GM08714 (cell line): Measurements from ENCODE around the gene ARHGAP11A.
"Not testable (repeated sequence)": the region's sequence is repeated elsewhere in the genome, so short reads cannot be mapped to it uniquely, and the experiment has no call there.

Experiments used
- H3K4me3 ChIP-seq: fragments of 200-500 bp; sonication (Bioruptor generic); 2 replicates; pipeline ENCODE4 v1.5.1; 2014; ENCODE audit warnings: mild to moderate bottlenecking, low read length, inconsistent platforms
- ZNF274 ChIP-seq: IDR thresholded peaks from 2 replicates; pipeline ENCODE4 v1.6.1; 2012; ENCODE audit warnings: mild to moderate bottlenecking, low read depth, low read length

The ARHGAP11A gene

DNA sequence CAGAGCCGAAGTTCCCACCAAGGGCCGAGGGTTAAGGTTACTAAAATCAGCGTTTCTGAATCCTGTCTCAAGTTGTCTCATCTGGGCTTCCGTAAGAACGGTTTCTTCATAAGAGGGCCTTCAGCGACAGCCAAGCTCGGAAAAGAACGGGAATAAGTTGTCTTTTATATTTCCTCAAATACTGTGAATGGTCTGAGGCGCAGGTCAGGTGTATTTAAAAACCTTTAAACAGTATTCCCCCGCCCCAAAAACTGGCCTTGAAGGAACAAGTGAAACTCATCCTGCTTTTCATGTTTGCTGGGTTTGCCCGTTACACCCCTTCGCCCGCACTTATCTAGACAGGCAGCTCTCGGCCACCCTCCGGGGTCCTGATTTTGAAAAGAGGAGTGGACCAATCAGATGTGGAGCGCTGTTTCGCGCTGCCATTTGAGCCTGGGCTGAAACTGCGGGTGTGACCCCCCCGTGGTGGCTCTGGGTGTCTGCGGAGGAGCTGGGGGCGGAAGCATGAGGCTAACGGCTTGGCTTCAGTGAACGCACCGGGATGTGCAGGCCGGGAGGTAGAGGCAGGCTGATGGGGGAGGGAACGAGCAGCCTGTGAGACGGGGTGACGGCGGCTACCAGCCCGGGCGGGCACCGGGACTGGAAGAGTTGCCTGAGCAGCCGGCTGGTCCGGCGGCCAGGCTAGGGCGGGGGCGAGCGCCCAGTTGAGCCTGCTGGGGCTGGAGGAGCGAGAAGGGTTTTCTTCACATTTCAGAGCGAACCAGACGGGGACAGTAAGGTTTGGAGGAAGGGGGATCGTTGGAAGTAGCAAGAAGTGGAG is at the start of gene ARHGAP11A:
Gene ARHGAP11A (plus strand): TSS at position 454 of the 820 bp plus-strand sequence. CDS start 708 bp downstream, outside the sequence.
- H3K4me3 ChIP-seq, result peak within 1 kb of the TSS; percentile 99

DNA sequence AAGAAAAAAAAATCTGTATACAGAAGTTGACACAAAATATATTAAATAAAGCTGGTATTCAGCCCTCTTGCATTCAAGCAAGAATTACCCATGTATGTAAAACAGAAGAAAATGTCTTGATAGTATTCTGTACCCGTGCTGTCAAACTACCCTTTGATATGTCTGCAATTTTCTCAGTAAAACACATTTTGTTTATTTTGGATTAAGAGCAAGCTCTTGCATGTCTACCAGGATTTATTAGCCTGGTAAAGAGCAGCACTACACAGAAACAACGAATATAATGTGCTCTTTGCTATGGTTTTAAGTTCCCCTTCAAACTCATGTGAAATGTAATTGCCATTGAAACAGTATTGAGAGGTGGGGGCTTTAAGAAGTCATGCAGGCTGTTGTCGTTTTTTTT is 46.3 kb upstream of the ARHGAP11A start:
- H3K4me3 ChIP-seq, result not testable (repeated sequence)

- H3K4me3 ChIP-seq, result not testable (repeated sequence)
Measured at GRCh38 chr15:32578482-32578881, 36.8 kb upstream of the ARHGAP11A start.

DNA sequence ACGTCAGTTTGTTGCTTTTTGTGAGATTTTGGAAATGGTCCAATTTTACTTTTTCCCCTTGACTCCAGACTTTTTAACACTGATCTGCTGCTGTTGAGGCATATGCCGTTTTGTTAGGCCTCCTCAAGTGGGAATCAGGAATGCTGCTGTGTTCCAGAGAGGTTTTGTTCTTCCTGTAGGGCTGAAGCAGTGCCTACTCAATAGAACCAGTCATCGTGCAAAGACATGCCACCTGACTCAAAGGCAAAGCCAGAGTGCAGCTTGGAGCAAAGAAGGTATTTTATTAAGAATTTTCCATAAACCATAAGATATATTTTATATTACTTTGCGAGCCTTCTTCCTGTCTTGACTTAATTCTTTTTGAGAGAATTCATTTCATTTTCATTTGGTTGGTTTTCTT is 29.5 kb upstream of the ARHGAP11A start:
- not testable (repeated sequence) for H3K4me3 ChIP-seq

DNA sequence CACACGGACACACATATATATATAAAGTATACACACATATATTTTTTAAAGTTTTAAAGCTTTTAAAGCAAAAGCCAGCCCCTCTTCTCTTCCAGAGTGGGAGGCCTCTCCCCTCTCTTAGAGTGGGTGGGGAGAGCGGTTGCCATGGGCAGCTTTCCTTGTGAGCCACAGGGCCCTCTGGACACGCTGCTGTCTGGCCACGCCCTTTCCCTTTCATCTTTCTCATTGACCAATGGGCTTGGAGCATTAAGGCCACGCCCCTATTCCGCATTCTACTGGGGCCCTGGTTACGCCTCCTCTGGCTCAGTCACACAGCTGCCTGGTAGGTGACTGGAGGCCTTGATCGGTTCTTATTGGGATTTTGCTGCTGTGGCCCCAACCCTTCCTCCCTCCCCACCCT is 22.2 kb upstream of the ARHGAP11A start, which contains the start of gene GOLGA8N:
Gene GOLGA8N (plus strand): TSS at position 306 of the 400 bp plus-strand sequence.
- not testable (repeated sequence) for H3K4me3 ChIP-seq

DNA sequence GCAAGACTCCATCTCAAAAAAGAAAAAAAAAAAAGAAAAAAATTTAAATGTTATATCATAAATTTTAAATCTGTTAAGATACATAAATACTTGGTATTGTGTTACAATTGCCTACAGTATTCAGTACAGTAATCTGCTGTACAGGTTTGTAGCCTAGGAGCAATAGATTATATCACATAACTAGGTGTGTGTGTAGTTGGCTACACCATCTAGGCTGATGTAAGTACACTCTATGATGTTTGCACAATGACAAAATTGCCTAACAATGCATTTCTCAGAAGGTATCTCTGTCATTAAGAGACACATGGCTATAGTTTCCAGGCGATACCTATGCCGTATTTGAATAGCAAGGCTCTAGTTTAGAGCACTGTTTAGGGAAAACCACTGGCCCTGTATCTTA is 5.8 kb upstream of the ARHGAP11A start:
- not testable (repeated sequence) for H3K4me3 ChIP-seq

DNA sequence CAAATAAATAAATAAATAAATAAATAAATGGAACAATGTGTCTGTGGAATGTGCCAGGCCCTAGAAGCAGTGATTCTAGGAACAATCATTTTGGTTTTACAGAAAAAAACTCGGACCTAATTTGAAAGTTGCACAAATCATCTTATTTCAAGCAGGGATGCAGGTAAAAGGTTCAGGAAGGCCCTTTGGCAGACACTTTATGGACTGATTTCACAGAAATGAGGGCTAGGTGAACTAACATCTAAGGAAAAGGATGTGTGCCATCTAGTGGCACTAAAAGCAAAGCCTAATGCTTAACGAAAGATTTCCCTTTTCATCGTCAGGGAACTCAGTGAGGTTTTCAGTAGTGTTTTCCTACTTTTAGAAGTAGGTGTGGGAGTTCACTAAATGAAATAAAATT is 4.6 kb upstream of the ARHGAP11A start:
- H3K4me3 ChIP-seq, result not testable (repeated sequence)

- peak overlapping the region; percentile 70; the same call in 1 of the 2 replicates for H3K4me3 ChIP-seq
Measured at GRCh38 chr15:32614712-32615050, 623 bp upstream of the ARHGAP11A start.

- peak overlapping the region; percentile 99 for H3K4me3 ChIP-seq
Measured at GRCh38 chr15:32615871-32616426, 645 bp downstream of the ARHGAP11A start.

DNA sequence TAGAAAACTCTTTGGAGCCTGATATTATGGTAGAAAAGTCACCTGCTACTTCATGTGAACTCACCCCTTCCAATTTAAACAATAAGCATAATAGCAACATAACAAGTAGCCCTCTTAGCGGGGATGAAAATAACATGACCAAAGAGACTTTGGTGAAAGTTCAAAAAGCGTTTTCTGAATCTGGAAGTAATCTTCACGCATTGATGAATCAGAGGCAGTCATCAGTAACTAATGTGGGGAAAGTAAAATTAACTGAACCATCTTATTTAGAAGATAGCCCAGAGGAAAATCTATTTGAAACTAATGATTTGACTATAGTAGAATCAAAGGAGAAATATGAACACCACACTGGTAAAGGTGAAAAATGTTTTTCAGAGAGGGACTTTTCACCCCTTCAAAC is 21.1 kb downstream of the ARHGAP11A start:
- no peak for TF ChIP-seq ZNF274
- H3K4me3 ChIP-seq, result no peak overlapping the region

DNA sequence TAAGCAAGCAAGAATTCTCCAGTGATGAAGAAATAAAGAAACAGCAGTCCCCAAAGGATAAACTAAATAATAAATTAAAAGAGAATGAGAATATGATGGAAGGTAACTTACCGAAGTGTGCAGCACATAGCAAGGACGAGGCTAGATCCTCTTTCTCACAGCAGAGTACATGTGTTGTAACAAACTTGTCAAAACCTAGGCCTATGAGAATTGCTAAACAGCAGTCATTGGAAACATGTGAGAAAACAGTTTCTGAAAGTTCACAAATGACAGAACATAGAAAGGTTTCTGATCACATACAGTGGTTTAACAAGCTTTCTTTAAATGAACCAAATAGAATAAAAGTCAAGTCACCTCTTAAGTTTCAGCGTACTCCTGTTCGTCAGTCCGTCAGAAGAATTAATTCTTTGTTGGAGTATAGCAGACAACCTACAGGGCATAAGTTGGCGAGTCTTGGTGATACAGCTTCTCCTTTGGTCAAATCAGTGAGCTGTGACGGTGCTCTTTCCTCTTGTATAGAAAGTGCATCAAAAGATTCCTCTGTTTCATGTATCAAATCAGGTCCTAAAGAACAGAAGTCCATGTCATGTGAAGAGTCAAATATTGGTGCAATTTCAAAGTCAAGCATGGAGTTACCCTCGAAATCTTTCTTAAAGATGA is 21.7 kb downstream of the ARHGAP11A start:
- TF ChIP-seq ZNF274, result no peak
- H3K4me3 ChIP-seq, result no peak overlapping the region

DNA sequence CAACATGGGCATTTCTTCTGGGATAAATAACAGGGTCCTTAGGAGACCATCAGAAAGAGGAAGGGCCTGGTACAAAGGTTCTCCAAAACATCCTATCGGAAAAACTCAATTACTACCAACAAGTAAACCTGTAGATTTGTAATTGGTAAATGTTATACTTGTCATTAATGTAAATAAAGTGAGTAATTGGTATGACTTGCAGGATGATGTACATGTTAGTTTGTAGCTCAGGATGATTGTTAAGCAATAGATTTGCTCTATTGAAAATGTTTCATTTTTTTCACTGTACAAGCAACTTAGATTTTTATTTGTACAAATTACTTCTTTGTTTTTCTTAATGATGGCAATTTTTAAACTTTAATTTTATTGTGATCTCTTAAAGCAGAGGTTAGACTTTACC is 22.4 kb downstream of the ARHGAP11A start:
- no peak overlapping the region for H3K4me3 ChIP-seq
- no peak for TF ChIP-seq ZNF274

DNA sequence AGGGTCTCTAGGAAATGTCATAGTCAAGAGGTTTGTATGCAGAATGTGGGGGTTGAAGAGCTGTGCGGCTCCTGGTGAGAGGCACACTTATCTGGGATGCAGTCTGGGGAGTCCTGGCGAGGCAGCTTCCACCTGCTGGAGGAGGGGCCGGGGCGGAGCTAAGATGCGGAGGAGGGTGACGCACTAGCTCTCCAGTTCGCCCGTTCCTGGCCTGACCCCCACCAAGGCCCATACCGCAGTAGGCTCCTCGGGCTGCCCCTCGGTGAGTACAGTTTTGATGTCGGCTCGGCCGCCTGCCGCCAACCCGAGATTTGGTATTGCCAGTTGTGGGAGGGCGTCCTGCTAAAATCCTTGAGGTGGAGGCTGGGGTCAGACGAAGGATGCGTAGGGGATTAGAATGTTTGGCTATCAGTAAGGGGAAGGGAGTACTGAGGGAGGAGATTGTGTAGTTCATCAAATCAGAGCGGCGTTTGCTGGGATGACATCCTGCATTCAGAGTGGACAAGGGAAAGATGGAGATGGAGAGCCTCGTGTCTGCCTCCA is 26.3 kb downstream of the ARHGAP11A start, which contains the start of gene SCG5:
Gene SCG5 (plus strand): TSS at position 194 of the 543 bp plus-strand sequence. CDS start 1,883 bp downstream, outside the sequence.
- H3K4me3 ChIP-seq, result no peak within 1 kb of the TSS
- no peak for TF ChIP-seq ZNF274

DNA sequence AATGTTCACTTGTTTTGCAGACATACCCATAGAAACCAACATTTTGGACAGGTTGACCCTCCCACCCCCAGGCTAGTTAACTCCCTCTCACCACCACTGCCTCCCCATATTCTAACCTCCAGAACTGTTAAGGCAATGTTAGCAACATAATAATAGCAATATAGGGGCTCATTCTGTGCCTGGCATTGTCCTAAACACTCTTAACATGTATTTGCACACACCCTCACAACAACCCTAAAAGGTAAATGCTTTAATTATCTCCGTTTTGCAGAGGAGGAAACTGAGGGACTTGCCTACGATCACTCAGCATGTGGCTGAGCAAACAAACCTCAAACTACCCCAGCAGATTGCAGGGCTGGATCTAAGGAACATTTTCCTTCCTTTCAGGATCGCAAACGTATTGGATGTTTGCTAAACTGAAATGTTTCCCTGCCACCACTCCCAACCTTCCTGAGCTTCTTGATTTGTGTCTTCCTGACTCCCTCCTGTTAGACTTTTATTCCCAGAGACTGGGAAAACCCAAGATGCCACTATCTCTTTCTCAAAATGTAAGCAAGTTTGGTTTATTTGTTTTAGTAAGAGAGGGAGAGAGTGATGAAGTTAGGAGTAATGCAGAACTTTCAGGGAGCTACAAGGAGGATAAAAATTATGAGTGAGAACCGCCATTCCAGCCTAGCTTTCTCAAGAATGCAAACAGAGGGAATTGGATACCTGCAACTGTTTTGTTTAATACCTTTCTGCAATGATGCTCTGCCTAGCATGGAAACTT is 27.5 kb downstream of the ARHGAP11A start:
- TF ChIP-seq ZNF274, result no peak
- H3K4me3 ChIP-seq, result no peak overlapping the region
